B cell (primary cell): ENCODE results near the gene RNU1-4. TPM values are rescaled to one million over a fixed set of nuclear protein-coding genes. Genes with fewer than 3 reads are reported as not detected.
"Not testable (repeated sequence)": the region's sequence is repeated elsewhere in the genome, so short reads cannot be mapped to it uniquely, and the experiment has no call there.

Source experiments
- ATAC-seq: fragments of 200-7000 bp; cut with Tn5 transposase; one replicate; pipeline ENCODE4 v1.10.0; 2021; ENCODE audit warnings: low read depth, mild to moderate bottlenecking, moderate number of reproducible peaks, moderate library complexity
- CTCF ChIA-PET: fragments of 350-600 bp; sonication (Branson Sonifier 250); formaldehyde crosslinking; loops from one replicate; lab custom pipeline; 2021; ENCODE audit warnings: antibody characterized with exemption, inconsistent platforms; lab: Charles Lee
- POLR2A ChIA-PET: fragments of 350-600 bp; sonication (Branson Sonifier 250); formaldehyde crosslinking; loops from one replicate; lab custom pipeline; 2021; ENCODE audit warnings: antibody characterized with exemption; lab: Charles Lee
- DNase-seq: peaks from one replicate; pipeline ENCODE4 v3.0.0; 2013
- H2AFZ ChIP-seq: 2 replicates; pipeline ENCODE4 v1.6.1; 2012; ENCODE audit warnings: mild to moderate bottlenecking, low read depth, low read length; ENCODE audit not compliant: insufficient read depth, poor library complexity, severe bottlenecking
- H3K27ac ChIP-seq, 2 donors: 1 replicate in 1 of 2; 2 replicates in 1 of 2; pipeline ENCODE4 v1.5.1; 2012 to 2013; ENCODE audit warnings: low read length in 2 of 2, mild to moderate bottlenecking in 2 of 2, moderate library complexity in 1 of 2
- H3K27me3 ChIP-seq, 4 experiments: fragments of 200-600 bp in 1 of 4; sonication (generic) in 1 of 4; replicated peaks in 1 of 4; 1 replicate in 2 of 4; 2 replicates in 2 of 4; pipeline versions ENCODE4 v1.6.1 to v1.7.0; 2013 to 2016; ENCODE audit warnings: low read length in 3 of 4, mild to moderate bottlenecking in 2 of 4, mixed read lengths in 1 of 4, moderate library complexity in 1 of 4; ENCODE audit not compliant: insufficient read depth in 4 of 4, control insufficient read depth in 3 of 4; ENCODE audit errors: control extremely low read depth in 1 of 4
- H3K36me3 ChIP-seq, 2 experiments: replicated peaks in 1 of 2; 1 replicate in 1 of 2; 2 replicates in 1 of 2; pipeline versions ENCODE4 v1.6.1 to v1.7.1; 2013; ENCODE audit warnings: low read length in 1 of 2; ENCODE audit not compliant: insufficient read depth in 2 of 2, control insufficient read depth in 1 of 2; ENCODE audit errors: control extremely low read depth in 1 of 2, extremely low read depth in 1 of 2
- H3K4me1 ChIP-seq, 2 donors: fragments of 200-600 bp in 1 of 2; sonication (generic) in 1 of 2; 1 replicate in 1 of 2; 2 replicates in 1 of 2; pipeline versions ENCODE4 v1.5.1 to v1.6.1; 2013 to 2017; ENCODE audit warnings: low read length in 2 of 2; ENCODE audit not compliant: control insufficient read depth in 2 of 2, insufficient read depth in 2 of 2
- H3K4me2 ChIP-seq: replicated peaks from 2 replicates; pipeline ENCODE3; 2012; ENCODE audit warnings: mild to moderate bottlenecking, low read depth, low read length; ENCODE audit not compliant: poor library complexity, severe bottlenecking
- H3K4me3 ChIP-seq, 5 experiments: fragments of 200-600 bp in 1 of 5; sonication (generic) in 1 of 5; 1 replicate in 3 of 5; 2 replicates in 2 of 5; pipeline versions ENCODE4 v1.5.1 to v1.7.0; 2011 to 2016; ENCODE audit warnings: low read length in 4 of 5, mild to moderate bottlenecking in 4 of 5, low read depth in 2 of 5, control low read depth in 1 of 5, moderate library complexity in 1 of 5; ENCODE audit not compliant: insufficient read depth in 1 of 5; ENCODE audit errors: control extremely low read depth in 1 of 5, extremely low read depth in 1 of 5
- H3K79me2 ChIP-seq: fragments of 200-600 bp; sonication (generic); one replicate; pipeline ENCODE4 v1.6.0; 2016; ENCODE audit warnings: low read length; ENCODE audit not compliant: control insufficient read depth, insufficient read depth
- H3K9ac ChIP-seq: fragments of 200-600 bp; sonication (generic); 2 replicates; pipeline ENCODE4 v1.6.1; 2017; ENCODE audit warnings: mild to moderate bottlenecking, low read length, moderate library complexity
- H3K9me3 ChIP-seq, 3 donors: one replicate each; pipeline versions ENCODE4 v1.6.1 to v1.7.1; 2013; ENCODE audit warnings: low read length in 2 of 3; ENCODE audit not compliant: control insufficient read depth in 2 of 3, insufficient read depth in 1 of 3; ENCODE audit errors: control extremely low read depth in 1 of 3
- H4K20me1 ChIP-seq: 2 replicates; pipeline ENCODE4 v1.6.0; 2012; ENCODE audit warnings: mild to moderate bottlenecking, low read length; ENCODE audit not compliant: insufficient read depth, control insufficient read depth, poor library complexity, severe bottlenecking
- H3K27ac Mint-ChIP-seq: one replicate; pipeline ENCODE4 v1.8.0; 2021; ENCODE audit warnings: mixed read lengths
- H3K27me3 Mint-ChIP-seq: one replicate; pipeline ENCODE4 v1.8.0; 2021; ENCODE audit warnings: mixed read lengths
- H3K4me1 Mint-ChIP-seq: one replicate; pipeline ENCODE4 v1.8.0; 2021; ENCODE audit warnings: mixed read lengths
- H3K4me3 Mint-ChIP-seq: one replicate; pipeline ENCODE4 v1.8.0; 2021; ENCODE audit warnings: mixed read lengths
- H3K9me3 Mint-ChIP-seq: one replicate; pipeline ENCODE4 v1.8.0; 2022; ENCODE audit warnings: mixed read lengths; ENCODE audit not compliant: insufficient read depth
- WGBS: methylation state at CpG from one replicate; pipeline ENCODE4 v1.1.5; 2013; ENCODE audit warnings: missing lambda C conversion rate; ENCODE audit not compliant: insufficient coverage; 5-methylcytosine and 5-hydroxymethylcytosine counted together
- intact Hi-C: fragments of 100-400 bp; cut with micrococcal nuclease; formaldehyde crosslinking; loops from one replicate; pipeline ENCODE4 v1.10.0; 2022
- polyA plus RNA-seq: library from polyadenylated mRNA; depleted of rRNA; stranded (reverse); fragments of >200 nt; gene quantifications from 2 replicates; pipeline ENCODE4 v1.2.3, GENCODE V29; 2012
- total RNA-seq, 2 donors: library from RNA; stranded (reverse); fragments of 120-200 nt in 1 of 2; gene quantifications; 1 replicate in 1 of 2; 2 replicates in 1 of 2; pipeline versions ENCODE4 v1.2.3 to v1.2.4, GENCODE V29; 2013 to 2022

Gene RNU1-4
- total and polyA plus RNA-seq, 2 donors (not counting 1 experiment from before 2014, with no cell fraction given) = 4,377 TPM; not detected in 1

DNA sequence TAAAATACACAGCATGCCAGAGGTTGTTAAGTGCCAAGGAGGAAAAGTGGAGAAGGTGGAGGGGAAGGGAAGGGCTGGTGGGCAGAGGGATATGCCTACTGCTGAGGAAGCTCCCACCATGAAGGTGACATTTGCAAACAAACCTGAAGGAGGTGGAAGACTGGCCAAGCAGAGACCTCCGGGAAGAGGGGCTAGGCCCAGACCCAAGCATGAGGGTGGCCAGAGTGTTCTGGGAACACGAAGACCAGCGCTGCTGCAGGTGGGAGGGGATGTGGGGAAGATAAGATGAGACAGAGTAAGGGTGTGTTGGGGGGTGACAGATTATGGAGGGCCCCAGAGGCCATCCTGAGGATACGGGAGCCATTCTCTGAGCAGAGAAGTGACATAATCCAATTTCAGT is 37.5 kb downstream of the RNU1-4 start:
- H3K36me3 ChIP-seq, H3K27ac ChIP-seq, ATAC-seq, H3K27me3 ChIP-seq, H3K4me2 ChIP-seq, H4K20me1 ChIP-seq, H3K9me3 ChIP-seq, H3K9me3 Mint-ChIP-seq, H3K4me3 Mint-ChIP-seq, intact Hi-C loops, H3K27ac Mint-ChIP-seq, H3K9ac ChIP-seq, H2AFZ ChIP-seq, POLR2A ChIA-PET, H3K4me1 ChIP-seq, DNase-seq, H3K4me1 Mint-ChIP-seq, H3K79me2 ChIP-seq, H3K4me3 ChIP-seq, CTCF ChIA-PET: not testable (repeated sequence)
- 94% methylated on average over 4 of the region's 4 CpGs for WGBS
- peaks cover 28% of the 10 kb centered on the region for H3K27me3 Mint-ChIP-seq

DNA sequence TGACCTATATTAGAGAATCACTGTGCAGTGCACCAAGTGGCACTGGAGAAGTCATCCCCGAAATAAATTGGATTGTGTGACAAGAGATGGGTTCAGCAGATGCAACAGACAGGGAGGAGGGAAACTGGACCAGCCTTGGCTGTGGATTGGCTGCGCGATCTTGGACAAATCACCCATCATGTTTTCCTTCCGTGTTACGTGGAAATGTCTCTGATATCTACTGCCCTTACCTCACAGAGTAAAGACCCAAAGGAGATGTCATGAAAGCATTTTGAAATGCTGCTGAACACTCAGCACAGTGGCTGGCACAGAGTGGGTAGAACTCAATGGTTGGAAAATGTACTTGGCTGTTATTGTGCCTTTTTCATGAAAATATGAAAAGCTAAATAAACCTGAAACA is 39.2 kb downstream of the RNU1-4 start:
- ATAC-seq, H3K9me3 ChIP-seq, H2AFZ ChIP-seq, H3K4me1 ChIP-seq, H3K4me2 ChIP-seq, H3K27ac ChIP-seq, POLR2A ChIA-PET, H4K20me1 ChIP-seq, H3K27me3 ChIP-seq, DNase-seq, H3K9ac ChIP-seq, H3K4me3 Mint-ChIP-seq, CTCF ChIA-PET, H3K4me1 Mint-ChIP-seq, H3K9me3 Mint-ChIP-seq, H3K36me3 ChIP-seq, H3K4me3 ChIP-seq, H3K27ac Mint-ChIP-seq, H3K79me2 ChIP-seq, intact Hi-C loops: not testable (repeated sequence)
- WGBS = 90% methylated on average over 5 of the region's 5 CpGs
- peaks cover 22% of the 10 kb centered on the region for H3K27me3 Mint-ChIP-seq

DNA sequence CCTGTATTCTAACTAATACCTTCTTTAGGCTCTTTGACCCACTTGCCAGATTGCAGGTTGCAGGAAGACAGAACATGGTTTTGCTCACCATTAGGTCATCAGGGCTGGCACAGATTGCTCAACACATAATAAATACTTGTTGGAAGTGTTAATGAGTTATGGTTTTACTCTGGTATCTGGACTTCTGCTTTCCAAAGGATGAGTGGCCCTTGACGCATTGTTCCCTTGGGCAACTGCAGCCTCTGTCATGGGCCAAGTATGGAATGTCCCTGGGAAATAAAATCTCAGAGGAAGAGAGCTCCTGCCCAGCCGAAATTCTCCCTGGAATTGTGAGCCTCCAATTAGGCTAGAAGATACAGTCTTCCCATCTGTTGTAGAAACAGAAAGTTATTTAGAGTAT is 40.7 kb downstream of the RNU1-4 start:
- WGBS = no CpG with 5 or more reads among the region's 2 CpGs

DNA sequence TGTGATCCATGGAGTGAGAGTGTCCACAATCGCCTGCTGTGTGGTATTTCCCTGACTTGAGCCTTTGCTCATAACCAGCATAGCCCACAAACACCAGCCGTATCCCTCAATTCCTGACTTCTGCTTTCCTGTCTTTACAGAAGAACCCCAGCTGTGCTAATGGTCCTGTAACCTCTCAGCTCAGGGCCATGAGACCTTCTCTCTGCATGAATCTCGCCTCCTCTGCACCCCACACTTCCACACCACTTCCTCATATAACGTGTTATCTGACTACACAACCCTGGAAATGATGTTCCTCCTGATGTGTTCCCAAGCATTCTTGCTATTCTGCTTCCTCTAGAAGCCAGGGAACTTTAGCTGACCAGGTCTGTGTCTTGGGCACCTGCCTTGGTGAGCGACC is 41.3 kb downstream of the RNU1-4 start:
- POLR2A ChIA-PET, H3K36me3 ChIP-seq, H3K27me3 ChIP-seq, H3K27ac ChIP-seq, H4K20me1 ChIP-seq, DNase-seq, ATAC-seq, H3K27ac Mint-ChIP-seq, intact Hi-C loops, H3K4me3 ChIP-seq, H3K4me3 Mint-ChIP-seq, H3K4me2 ChIP-seq, CTCF ChIA-PET, H3K4me1 ChIP-seq, H2AFZ ChIP-seq, H3K4me1 Mint-ChIP-seq, H3K9me3 Mint-ChIP-seq, H3K79me2 ChIP-seq, H3K9me3 ChIP-seq, H3K9ac ChIP-seq: not testable (repeated sequence)
- peaks cover 22% of the 10 kb centered on the region for H3K27me3 Mint-ChIP-seq
- WGBS = 41% methylated on average over 2 of the region's 5 CpGs

More for the DNA sequence above, 40.7 kb downstream of the RNU1-4 start:
- H2AFZ ChIP-seq, H3K9me3 ChIP-seq, H3K4me1 Mint-ChIP-seq, H4K20me1 ChIP-seq, H3K36me3 ChIP-seq, ATAC-seq, intact Hi-C loops, H3K79me2 ChIP-seq, H3K27me3 ChIP-seq, POLR2A ChIA-PET, H3K4me1 ChIP-seq, H3K9ac ChIP-seq, H3K27ac ChIP-seq, H3K4me2 ChIP-seq, DNase-seq, CTCF ChIA-PET, H3K4me3 Mint-ChIP-seq, H3K27ac Mint-ChIP-seq, H3K4me3 ChIP-seq, H3K9me3 Mint-ChIP-seq: not testable (repeated sequence)
- H3K27me3 Mint-ChIP-seq = peaks cover 22% of the 10 kb centered on the region
